OCI-LY3 (cell line): ENCODE measurements around the gene LTA.

Experiments
- CTCF ChIP-seq: fragments of 200-600, 300-600 bp; sonication (generic); IDR thresholded peaks from 2 replicates; pipeline ENCODE4 v1.5.1; 2014; ENCODE audit warnings: antibody characterized with exemption, low read length, low read depth
- EZH2phosphoT487 ChIP-seq: fragments of 200-600 bp; shearing (Covaris generic); IDR thresholded peaks from 2 replicates; pipeline ENCODE4 v1.6.1; 2018; ENCODE audit warnings: antibody characterized with exemption, mixed run types, low read depth

GRCh38 chr6:31615748-31616147 lies 43.7 kb downstream of the LTA start:
- TF ChIP-seq CTCF = no peak
- no peak for TF ChIP-seq EZH2phosphoT487
